Testis (tissue), 2 donors: ENCODE results near the gene NECAB2.

Experiments
- CTCF ChIP-seq, 3 experiments: fragments of 450-650 bp in 2 of 3; fragments of 200-600 bp in 1 of 3; sonication (generic) in 1 of 3; IDR thresholded peaks; one replicate each; pipeline ENCODE4 v1.5.1; 2016 to 2019; ENCODE audit warnings: antibody characterized with exemption in 3 of 3, mild to moderate bottlenecking in 2 of 3, moderate library complexity in 1 of 3
- POLR2A ChIP-seq: fragments of 450-650 bp; IDR thresholded peaks from one replicate; pipeline ENCODE4 v1.6.1; 2017; ENCODE audit warnings: antibody characterized with exemption, mild to moderate bottlenecking, moderate library complexity

- TF ChIP-seq CTCF (IDR thresholded peaks at IDR 0.05) = no peak
- TF ChIP-seq POLR2A = no peak
These were observed 15.5 kb upstream of the NECAB2 start for GRCh38 chr16:83952587-83952939.
